ENCODE results near the gene TCP11L1. TPM values are rescaled to one million over a fixed set of nuclear protein-coding genes. Genes with fewer than 3 reads are reported as not detected.
A peak's percentile ranks its signal among the peaks of the same experiment; 100 is the strongest.
"Not testable (repeated sequence)": the region's sequence is repeated elsewhere in the genome, so short reads cannot be mapped to it uniquely, and the experiment has no call there.

Gene TCP11L1
- total RNA-seq, 4 donors from 2014 or later, result 39.6 to 66.0 (median 58.3) TPM

- H3K27me3 ChIP-seq, result no peaks in the 10 kb centered on the region
- 93% methylated on average over 8 of the region's 8 CpGs for WGBS
- no peaks in the 10 kb centered on the region for H3K9me3 ChIP-seq
- H3K4me1 ChIP-seq, result peaks cover 6 to 17% (median 13%) of the 10 kb centered on the region in 4 donors
- TF ChIP-seq POLR2A (IDR thresholded peaks at IDR 0.05; ENCODE audit: low read depth), result no peak
- no peak for TF ChIP-seq POLR2AphosphoS5 (IDR thresholded peaks at IDR 0.05)
- TF ChIP-seq, protein P1, sequence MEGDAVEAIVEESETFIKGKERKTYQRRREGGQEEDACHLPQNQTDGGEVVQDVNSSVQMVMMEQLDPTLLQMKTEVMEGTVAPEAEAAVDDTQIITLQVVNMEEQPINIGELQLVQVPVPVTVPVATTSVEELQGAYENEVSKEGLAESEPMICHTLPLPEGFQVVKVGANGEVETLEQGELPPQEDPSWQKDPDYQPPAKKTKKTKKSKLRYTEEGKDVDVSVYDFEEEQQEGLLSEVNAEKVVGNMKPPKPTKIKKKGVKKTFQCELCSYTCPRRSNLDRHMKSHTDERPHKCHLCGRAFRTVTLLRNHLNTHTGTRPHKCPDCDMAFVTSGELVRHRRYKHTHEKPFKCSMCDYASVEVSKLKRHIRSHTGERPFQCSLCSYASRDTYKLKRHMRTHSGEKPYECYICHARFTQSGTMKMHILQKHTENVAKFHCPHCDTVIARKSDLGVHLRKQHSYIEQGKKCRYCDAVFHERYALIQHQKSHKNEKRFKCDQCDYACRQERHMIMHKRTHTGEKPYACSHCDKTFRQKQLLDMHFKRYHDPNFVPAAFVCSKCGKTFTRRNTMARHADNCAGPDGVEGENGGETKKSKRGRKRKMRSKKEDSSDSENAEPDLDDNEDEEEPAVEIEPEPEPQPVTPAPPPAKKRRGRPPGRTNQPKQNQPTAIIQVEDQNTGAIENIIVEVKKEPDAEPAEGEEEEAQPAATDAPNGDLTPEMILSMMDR (IDR thresholded peaks at IDR 0.05), result no peak
- no peak for TF ChIP-seq EP300 (IDR thresholded peaks at IDR 0.05)
- intact Hi-C loops (cut with DNase I), result no loop called here
- H3K4me3 ChIP-seq, result no peak overlapping the region
- DNase-seq (ENCODE audit: extremely low spot score), result no peak
- H3K27ac ChIP-seq (replicated peaks in 1 of 4), result no peak overlapping the region
- peaks cover 14 to 46% (median 26%) of the 10 kb centered on the region in 4 donors for H3K36me3 ChIP-seq
These were observed 6.3 kb downstream of the TCP11L1 start for GRCh38 chr11:33045551-33046255.

DNA sequence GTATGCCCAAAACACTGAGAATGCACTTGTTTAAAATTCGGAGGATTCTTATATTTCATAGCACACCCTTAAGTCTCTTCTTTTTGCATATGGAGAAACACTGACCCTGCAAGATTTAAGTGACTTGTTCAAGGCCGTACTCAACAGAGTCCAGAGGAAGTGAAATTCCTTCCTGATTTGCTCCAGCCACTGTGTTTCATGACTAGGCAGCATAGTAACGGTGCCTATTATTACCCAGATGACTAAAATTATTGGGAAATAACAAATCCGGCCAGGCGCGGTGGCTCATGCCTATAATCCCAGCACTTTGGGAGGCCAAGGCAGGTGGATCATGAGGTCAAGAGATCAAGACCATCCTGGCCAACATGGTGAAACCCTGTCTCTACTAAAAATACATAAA lies 9.3 kb downstream of the TCP11L1 start:
- 65% methylated on average over 6 of the region's 6 CpGs for WGBS
- peaks cover 14 to 44% (median 26%) of the 10 kb centered on the region in 4 donors for H3K36me3 ChIP-seq
- H3K9me3 ChIP-seq; DNase-seq (ENCODE audit: extremely low spot score); intact Hi-C loops (cut with DNase I); H3K27me3 ChIP-seq; H3K4me3 ChIP-seq; H3K4me1 ChIP-seq; H3K27ac ChIP-seq (replicated peaks in 1 of 4): not testable (repeated sequence)

DNA sequence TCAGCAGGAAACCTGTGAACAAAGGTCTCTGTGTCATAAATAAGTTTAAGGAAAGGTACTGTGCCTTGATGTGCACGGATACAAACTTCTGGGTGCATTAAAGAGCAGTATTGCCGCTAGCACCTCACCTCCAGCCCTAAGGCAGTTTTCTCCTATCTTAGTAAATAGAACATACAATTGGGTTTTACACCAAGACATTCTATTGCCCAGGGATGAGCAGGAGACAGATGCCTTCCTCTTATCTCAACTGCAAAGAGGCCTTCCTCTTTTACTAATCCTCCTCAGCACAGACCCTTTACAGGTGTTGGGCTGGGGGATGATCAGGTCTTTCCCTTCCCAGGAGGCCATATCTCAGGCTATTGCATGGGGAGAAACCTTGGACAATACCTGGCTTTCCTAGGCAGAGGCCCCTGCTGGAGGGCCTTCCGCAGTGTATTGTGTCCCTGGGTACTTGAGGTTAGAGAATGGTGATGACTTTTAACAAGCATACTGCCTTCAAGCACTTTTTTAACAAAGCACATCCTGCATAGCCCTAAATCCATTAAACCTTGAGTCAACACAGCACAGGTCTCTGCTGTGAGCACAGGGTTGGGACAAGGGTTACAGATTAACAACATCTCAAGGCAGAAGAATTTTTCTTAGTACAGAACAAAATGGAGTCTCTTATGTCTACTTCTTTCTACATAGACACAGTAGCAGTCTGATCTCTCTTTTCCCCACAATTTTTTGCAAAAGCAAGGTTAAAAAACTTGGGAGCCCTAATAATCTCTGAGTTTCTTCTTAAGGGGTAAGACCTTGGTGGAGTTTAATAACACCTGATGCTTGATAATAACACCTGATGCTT lies 10.4 kb downstream of the TCP11L1 start:
- peaks cover 6 to 41% (median 17%) of the 10 kb centered on the region in 4 donors for H3K36me3 ChIP-seq
- intact Hi-C loops (cut with DNase I); H3K4me3 ChIP-seq; H3K27me3 ChIP-seq; H3K4me1 ChIP-seq; DNase-seq (ENCODE audit: extremely low spot score); H3K9me3 ChIP-seq; H3K27ac ChIP-seq (replicated peaks in 1 of 4): not testable (repeated sequence)
- 97% methylated on average over 3 of the region's 3 CpGs for WGBS

DNA sequence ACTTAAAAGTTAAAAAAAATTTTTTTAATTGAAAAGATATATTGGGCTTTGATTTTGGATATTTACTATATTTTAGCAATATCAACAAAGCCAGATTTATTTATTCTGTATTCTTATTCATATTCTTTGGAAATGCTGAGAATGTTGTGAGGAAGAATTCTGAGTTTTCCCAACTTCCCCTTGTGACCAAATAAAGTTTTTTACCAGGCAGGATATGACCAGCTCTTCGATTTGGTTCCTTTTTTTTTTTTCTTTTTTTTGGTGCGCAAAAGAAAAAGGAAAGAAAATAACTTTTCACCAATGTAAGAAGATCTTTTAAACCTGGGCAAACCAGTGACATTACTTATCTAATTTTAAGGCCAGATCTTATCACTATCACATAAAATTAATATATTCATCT lies 12.9 kb downstream of the TCP11L1 start:
- Histone ChIP-seq H3K27ac (replicated peaks in 1 of 4) (peak overlapping the region in 1 of 4 donors; percentile 37), H3K36me3 (peaks cover under 1 to 47% (median 18%) of the 10 kb centered on the region in 4 donors), H3K27me3 (no peaks in the 10 kb centered on the region), H3K4me1 (peaks cover 0 to 3% (median 0%) of the 10 kb centered on the region in 4 donors), H3K9me3 (no peaks in the 10 kb centered on the region), H3K4me3 (no peak overlapping the region)
- WGBS, result 62% methylated on average over 2 of the region's 2 CpGs
- TF ChIP-seq POLR2A (IDR thresholded peaks at IDR 0.05; ENCODE audit: low read depth) (no peak), POLR2AphosphoS5 (IDR thresholded peaks at IDR 0.05) (no peak)
- no peak for DNase-seq (ENCODE audit: extremely low spot score)
- intact Hi-C loops (cut with DNase I), result no loop called here

DNA sequence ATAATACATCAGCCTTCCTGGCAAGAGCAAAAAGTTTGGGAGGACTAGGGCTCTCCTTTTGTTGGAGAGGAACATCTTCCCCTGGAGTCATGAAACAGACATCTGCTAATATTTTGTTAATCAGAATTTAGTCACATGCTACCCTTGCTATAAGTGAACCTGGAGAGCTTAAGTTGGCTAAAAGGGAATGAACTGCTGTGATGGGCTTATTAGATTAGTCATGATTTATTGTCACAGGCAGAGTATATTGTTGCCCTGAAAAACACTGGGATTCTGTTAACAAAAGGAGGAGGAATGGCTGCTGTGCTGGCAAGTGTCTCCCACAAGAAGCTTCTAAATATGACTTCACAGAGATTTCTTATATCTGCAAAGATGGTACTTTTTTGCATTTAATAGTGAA lies 16.0 kb downstream of the TCP11L1 start:
- Histone ChIP-seq H3K4me1 (no peaks in the 10 kb centered on the region), H3K4me3 (no peak overlapping the region), H3K27me3 (no peaks in the 10 kb centered on the region), H3K27ac (replicated peaks in 1 of 4) (no peak overlapping the region), H3K9me3 (no peaks in the 10 kb centered on the region), H3K36me3 (peaks cover 21 to 67% (median 42%) of the 10 kb centered on the region in 4 donors)
- TF ChIP-seq POLR2AphosphoS5 (IDR thresholded peaks at IDR 0.05) (no peak), POLR2A (IDR thresholded peaks at IDR 0.05; ENCODE audit: low read depth) (no peak), EP300 (IDR thresholded peaks at IDR 0.05) (no peak)
- TF ChIP-seq, protein P1 (IDR thresholded peaks at IDR 0.05), result no peak
- intact Hi-C loops (cut with DNase I), result no loop called here
- no peak for DNase-seq (ENCODE audit: extremely low spot score)

GRCh38 chr11:33057284-33057683 lies 17.9 kb downstream of the TCP11L1 start:
- WGBS, result 100% methylated on average over 1 of the region's 1 CpG
- Histone ChIP-seq H3K4me3 (no peak overlapping the region), H3K27ac (replicated peaks in 1 of 4) (no peak overlapping the region), H3K27me3 (no peaks in the 10 kb centered on the region), H3K9me3 (no peaks in the 10 kb centered on the region), H3K4me1 (peaks cover 0 to 13% (median 10%) of the 10 kb centered on the region in 4 donors), H3K36me3 (peaks cover 28 to 86% (median 62%) of the 10 kb centered on the region in 4 donors)
- TF ChIP-seq, protein P1 (IDR thresholded peaks at IDR 0.05), result no peak
- TF ChIP-seq POLR2AphosphoS5 (IDR thresholded peaks at IDR 0.05) (no peak), POLR2A (IDR thresholded peaks at IDR 0.05; ENCODE audit: low read depth) (no peak), EP300 (IDR thresholded peaks at IDR 0.05) (no peak)
- DNase-seq (ENCODE audit: extremely low spot score), result no peak
- intact Hi-C loops (cut with DNase I), result no loop called here
